Stimulated activated CD8-positive, alpha-beta memory T cell treated with anti-CD3 and anti-CD28 coated beads, Interleukin-15, amount 100 ng/mL, for 1 hour (primary cell): Measurements from ENCODE around the gene MOB3C.

ENCODE experiments used
- DNase-seq: peaks from one replicate; pipeline ENCODE4 v3.0.0-alpha.2; 2020; ENCODE audit warnings: low read depth

Gene MOB3C

GRCh38 chr1:46638921-46639320, 22.3 kb upstream of the MOB3C start:
- no peak for DNase-seq

- DNase-seq, result no peak
Measured at GRCh38 chr1:46637444-46638083, 21.0 kb upstream of the MOB3C start.

DNA sequence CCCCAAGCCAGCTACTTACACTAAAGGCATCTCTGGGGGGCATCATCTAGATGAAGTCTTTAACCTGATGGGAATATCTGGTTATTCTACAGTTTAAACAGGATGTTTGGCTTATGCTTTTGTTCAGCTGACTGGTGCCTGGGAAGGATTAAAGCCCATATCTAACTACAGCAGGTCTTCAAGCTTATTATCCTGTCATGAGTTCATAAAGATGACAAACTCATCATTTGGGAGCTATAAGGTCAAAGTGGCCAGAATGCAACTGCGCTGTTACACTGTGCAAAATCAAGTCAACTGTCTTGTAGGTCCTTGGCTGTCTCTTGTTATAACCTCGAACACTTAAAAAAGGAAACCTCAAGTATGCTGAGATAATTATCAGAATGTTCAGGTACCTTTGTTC, 18.6 kb upstream of the MOB3C start:
- no peak for DNase-seq

DNA sequence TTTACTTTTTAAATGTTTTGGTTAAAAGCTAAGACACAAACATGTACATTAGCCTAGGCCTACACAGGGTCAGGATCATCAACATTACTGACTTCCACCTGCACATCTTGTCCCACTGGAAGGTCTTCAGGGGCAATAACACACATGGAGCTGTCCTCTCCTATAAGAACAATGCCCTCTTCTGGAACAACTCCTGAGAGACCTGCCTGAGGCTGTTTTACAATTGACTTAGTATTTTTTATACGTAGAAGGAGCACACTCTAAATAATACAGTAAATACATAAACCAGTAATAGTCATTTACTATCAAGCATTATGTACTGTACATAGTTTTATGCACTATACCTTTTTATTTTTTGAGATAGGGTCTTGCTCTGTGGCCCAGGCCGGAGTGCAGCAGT, 14.1 kb upstream of the MOB3C start:
- no peak for DNase-seq

- DNase-seq, result no peak
Measured at GRCh38 chr1:46623743-46624644, 7.4 kb upstream of the MOB3C start.

DNA sequence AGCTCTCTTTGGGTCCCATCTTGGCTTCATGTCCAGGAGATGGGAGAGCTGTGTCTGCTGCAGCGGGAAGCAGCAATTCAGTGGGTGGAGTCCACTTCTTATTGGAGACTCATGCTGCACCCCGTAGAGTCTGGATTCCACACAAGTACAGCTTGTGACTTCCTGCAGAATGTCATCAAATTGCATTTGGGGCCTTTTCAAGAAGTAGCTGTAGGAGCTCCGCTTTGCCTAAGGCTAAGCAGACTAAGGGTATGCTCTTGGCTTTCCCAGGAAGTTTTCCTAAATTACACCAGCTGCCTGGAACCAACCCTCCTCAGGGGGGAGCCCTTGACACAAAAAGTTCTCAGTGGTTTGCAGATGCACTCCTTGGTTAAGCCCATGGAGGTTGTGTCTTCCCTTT, 5.7 kb upstream of the MOB3C start:
- no peak for DNase-seq

DNA sequence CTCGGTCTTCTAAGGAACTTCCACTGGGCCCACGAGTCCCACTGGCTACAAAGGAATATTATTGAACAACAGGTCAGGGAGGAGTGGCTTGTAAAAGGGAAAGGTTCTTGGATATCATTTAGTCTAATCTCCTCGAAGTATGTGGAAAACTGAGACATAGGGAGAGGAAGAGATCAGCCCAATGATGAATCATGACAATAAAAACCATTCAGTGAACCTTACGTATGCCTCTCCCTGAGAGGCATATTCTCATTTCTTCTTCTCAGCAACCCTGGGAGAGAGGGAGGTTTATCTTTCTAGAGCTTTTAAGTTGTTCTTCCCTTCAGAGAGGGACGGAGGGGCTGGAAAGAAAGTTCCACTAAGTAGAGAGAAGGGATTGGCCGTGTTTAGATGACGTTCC, 5.3 kb upstream of the MOB3C start:
- DNase-seq, result no peak

GRCh38 chr1:46619656-46620258, 3.1 kb upstream of the MOB3C start:
- DNase-seq, result no peak

DNA sequence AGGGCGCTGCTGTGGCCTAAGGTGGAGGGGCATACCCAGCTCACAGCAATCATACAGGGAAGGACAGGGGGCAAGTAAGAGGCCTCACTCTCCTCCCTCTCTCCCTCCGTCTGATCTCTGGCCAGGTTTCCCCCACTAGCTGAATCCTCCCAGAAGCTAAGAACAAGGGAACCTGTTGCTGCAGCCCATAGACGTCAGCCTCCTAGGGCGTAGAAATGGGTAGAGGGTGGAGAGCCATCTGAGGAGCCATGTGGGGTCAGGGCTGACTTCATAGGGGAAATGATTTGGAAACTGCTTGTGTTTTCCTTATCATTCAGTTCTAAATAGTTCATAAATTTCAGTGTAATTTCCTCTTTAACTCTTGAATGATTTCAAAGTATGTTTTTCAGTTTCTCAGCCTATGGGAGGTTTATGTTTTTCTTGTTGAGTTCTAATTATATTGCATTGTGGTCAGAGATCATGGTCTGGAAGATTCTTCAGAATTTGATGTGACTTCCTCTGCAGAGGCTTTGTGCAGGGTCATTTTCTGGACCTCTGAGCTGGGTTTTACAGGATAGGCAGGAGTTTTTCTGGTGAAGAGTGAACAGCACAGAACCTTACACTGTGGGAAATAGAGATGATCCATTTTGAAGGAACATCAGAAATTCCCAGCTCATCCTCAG, 2.3 kb upstream of the MOB3C start:
- DNase-seq, result no peak

DNA sequence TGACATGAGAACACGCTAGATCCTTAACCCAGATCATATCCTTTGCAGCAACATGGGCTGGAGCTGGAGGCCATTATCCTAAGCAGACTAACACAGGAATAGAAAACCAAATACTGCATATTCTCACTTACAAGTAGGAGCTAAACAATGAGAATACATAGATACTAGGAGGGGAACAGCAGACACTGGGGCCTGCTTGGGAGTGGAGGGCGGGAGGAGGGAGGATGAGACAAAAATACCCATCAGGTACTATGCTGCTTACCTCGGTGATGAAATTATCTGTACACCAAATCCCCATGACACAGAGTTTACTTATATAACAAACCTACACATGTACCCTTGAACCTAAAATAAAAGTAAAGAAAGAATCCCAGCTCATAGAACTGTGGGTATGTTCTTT, 1.2 kb upstream of the MOB3C start:
- DNase-seq, result no peak

GRCh38 chr1:46617108-46617800, 643 bp upstream of the MOB3C start:
- no peak for DNase-seq

GRCh38 chr1:46615735-46616134, 876 bp downstream of the MOB3C start:
- DNase-seq, result no peak

DNA sequence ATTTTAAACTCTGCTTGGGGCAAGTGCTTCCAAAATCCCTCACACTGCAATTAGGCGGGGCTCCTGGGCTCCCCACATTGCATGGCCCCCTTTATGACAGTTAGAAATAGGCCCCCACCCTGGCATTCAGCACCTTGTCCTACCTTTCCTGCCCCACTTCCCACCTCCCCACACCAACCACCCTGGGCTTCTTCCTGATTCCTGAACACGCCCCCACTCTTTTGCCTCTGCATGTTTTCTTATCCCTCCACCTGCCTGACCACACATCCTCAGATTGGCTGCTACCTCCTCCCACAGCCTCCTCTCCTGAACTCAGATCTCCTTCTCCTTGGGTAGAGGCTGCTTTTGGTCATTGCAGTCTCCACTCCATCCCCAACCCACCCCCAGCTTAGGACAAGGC, 1.5 kb downstream of the MOB3C start:
- no peak for DNase-seq

GRCh38 chr1:46614604-46614984, 2.0 kb downstream of the MOB3C start:
- no peak for DNase-seq

DNA sequence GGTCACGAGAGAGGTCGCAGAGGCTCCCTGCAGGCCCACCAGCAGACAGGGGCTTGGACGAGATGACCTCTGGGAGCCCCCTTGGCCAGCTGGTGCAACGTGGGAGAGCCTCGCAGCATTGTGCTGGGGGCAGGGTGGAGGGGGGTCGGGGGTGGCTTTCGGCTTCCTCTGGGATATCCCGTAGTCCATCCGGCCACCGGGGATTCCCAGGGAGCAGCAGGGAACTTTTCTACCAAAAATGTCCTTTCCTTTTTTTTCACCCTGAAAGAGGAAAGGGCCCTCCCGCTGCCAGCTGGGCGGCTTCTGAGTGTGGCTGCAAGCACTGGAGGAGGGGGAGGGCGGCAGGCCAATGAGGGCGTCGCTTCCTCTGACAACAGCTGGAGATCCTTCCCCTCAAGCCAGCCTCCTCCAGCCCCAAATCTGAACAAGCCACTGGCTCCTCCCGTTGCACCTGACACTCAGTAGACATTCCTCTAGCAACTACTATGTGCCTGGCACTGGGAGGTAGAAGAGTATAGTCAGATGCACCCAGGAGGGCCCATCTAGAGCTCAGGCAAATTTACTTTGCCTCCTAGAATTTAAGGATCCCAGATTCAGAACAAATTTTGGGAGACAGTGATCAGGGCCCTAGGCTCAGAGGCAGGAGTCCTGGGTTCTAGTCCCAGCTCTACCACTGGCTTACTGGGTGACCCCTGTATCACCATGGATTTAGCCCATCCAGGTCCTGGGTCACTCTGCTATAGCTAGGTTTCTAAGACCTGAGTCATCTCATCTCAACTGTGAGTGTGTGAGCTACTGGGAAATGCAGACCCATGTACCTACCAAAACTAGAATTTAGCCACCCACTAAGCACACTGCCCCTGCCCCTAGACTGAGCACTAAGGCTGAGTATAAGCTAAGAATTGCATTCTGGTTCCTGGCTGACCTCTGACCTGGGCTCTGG, 2.7 kb downstream of the MOB3C start:
- no peak for DNase-seq

- DNase-seq, result no peak
Measured at GRCh38 chr1:46612937-46613660, 3.5 kb downstream of the MOB3C start.

DNA sequence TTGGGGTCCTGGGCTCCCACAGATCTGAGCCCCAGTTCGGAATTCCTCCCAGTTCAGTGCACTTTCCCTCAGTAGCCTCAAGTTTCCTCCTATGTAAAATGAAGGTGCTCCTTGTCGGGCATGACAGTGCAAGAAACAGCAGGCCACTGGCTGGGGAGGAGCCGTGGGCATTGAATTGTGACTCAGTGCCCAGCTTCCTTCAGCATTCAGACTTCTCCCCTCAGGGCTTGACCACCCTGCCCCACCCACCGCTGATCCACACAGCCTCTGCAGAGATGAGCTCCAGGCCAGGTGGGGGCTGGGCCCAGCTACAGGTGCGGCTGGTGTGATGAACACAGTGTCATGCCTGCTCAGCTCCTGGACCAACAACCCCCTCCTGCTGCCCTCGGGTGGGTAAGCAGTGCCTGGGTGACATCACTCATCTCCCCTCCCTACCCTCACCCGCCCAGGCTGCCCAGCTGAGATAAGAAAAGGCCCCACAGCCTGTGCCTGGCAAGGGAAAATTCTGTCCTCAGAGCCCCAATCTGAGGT, 4.9 kb downstream of the MOB3C start:
- DNase-seq, result no peak

- DNase-seq, result no peak
Measured at GRCh38 chr1:46607345-46608130, 9.1 kb downstream of the MOB3C start.
